K562 (cell line): ENCODE data around the gene TMEM14C. TPM values are rescaled to one million over a fixed set of nuclear protein-coding genes. Genes with fewer than 3 reads are reported as not detected.

Source experiments
- ATAC-seq: fragments of 200-7000 bp; cut with Tn5 transposase; 3 replicates; pipeline ENCODE4 v1.9.1; 2020; ENCODE audit warnings: moderate library complexity
- BruUV-seq: library from RNA; stranded (reverse); fragments of 400-500 nt; replicated peaks from 2 replicates; lab custom pipeline; 2021; lab: Mats Ljungman, UMichigan
- CTCF ChIA-PET: fragments of 300-600 bp; formaldehyde crosslinking; extraction: SDS; loops from one replicate; lab custom pipeline; 2021; ENCODE audit warnings: low intra/inter-chr PET ratio; lab: Yijun Ruan, JAX
- POLR2A ChIA-PET: fragments of 300-600, 350-650 bp; sonication (Branson Sonifier 250); formaldehyde crosslinking; extraction: SDS; loops from one replicate; lab custom pipeline; 2021; ENCODE audit warnings: antibody characterized with exemption, inconsistent platforms; lab: Yijun Ruan, JAX
- DNase-seq, 4 experiments: peaks; one replicate each; pipeline versions ENCODE4 v3.0.0 to v3.0.0-alpha.2; 2011 to 2018; ENCODE audit warnings: low spot score in 3 of 4, mixed read lengths in 3 of 4; ENCODE audit errors: extremely low read depth in 1 of 4
- FAIRE-seq: peaks from 2 replicates; lab custom pipeline; 2011; peaks lifted over from hg19 to GRCh38; lab: Jason Lieb, UNC
- H2AFZ ChIP-seq: 2 replicates; pipeline ENCODE4 v1.6.0; 2011; ENCODE audit warnings: low read depth, low read length, control low read depth, inconsistent platforms
- H3K27ac ChIP-seq: fragments of 200-600 bp; 3 replicates; pipeline ENCODE4 v1.8.0; 2011; ENCODE audit warnings: low read depth, mild to moderate bottlenecking, control low read depth, inconsistent platforms, low read length, moderate library complexity, mixed read lengths; ENCODE audit errors: extremely low read depth
- H3K27me3 ChIP-seq, 2 experiments: fragments of 300-600 bp in 1 of 2; 2 replicates in 1 of 2; 3 replicates in 1 of 2; pipeline versions ENCODE4 v1.6.0 to v1.8.0; 2011; ENCODE audit warnings: inconsistent platforms in 2 of 2, low read length in 2 of 2, mild to moderate bottlenecking in 1 of 2, mixed read lengths in 1 of 2, moderate library complexity in 1 of 2; ENCODE audit not compliant: control insufficient read depth in 2 of 2, insufficient read depth in 2 of 2
- H3K36me3 ChIP-seq: fragments of 300-600 bp; 3 replicates; pipeline ENCODE4 v1.8.0; 2011; ENCODE audit warnings: mild to moderate bottlenecking, low read length, inconsistent platforms; ENCODE audit not compliant: control insufficient read depth, insufficient read depth
- H3K4me1 ChIP-seq, 2 experiments: fragments of 200-600 bp in 1 of 2; replicated peaks in 1 of 2; 2 replicates in 1 of 2; 3 replicates in 1 of 2; pipeline versions ENCODE4 v1.5.1 to v1.8.0; 2011; ENCODE audit warnings: inconsistent platforms in 2 of 2, low read length in 2 of 2, mild to moderate bottlenecking in 1 of 2, mixed read lengths in 1 of 2, moderate library complexity in 1 of 2; ENCODE audit not compliant: control insufficient read depth in 2 of 2, insufficient read depth in 2 of 2
- H3K4me2 ChIP-seq: 2 replicates; pipeline ENCODE4 v1.6.1; 2011; ENCODE audit warnings: low read length, control low read depth, inconsistent platforms, mixed read lengths; ENCODE audit not compliant: insufficient read depth
- H3K4me3 ChIP-seq: fragments of 200-600 bp; sonication (generic), shearing (Covaris generic); 2 replicates; pipeline ENCODE4 v1.5.1; 2016; ENCODE audit warnings: control low read depth, inconsistent platforms
- H3K79me2 ChIP-seq: fragments of 200-600 bp; 3 replicates; pipeline ENCODE4 v1.8.0; 2011; ENCODE audit warnings: low read length, inconsistent platforms; ENCODE audit not compliant: control insufficient read depth, insufficient read depth
- H3K9ac ChIP-seq, 2 experiments: 2 replicates each; pipeline versions ENCODE4 v1.6.0 to v1.6.1; 2011; ENCODE audit warnings: low read depth in 2 of 2, low read length in 2 of 2, control low read depth in 1 of 2, inconsistent platforms in 1 of 2, mild to moderate bottlenecking in 1 of 2, mixed read lengths in 1 of 2; ENCODE audit not compliant: insufficient read depth in 1 of 2
- H3K9me1 ChIP-seq: one replicate; pipeline ENCODE4 v1.6.0; 2011; ENCODE audit warnings: inconsistent platforms, mild to moderate bottlenecking, low read length, moderate library complexity; ENCODE audit not compliant: control insufficient read depth, insufficient read depth
- H3K9me3 ChIP-seq: replicated peaks from 2 replicates; pipeline ENCODE4 v1.5.1; 2011; ENCODE audit warnings: low read depth, low read length, inconsistent platforms; ENCODE audit not compliant: control insufficient read depth, insufficient read depth
- H4K20me1 ChIP-seq: replicated peaks from 2 replicates; pipeline ENCODE4 v1.6.1; 2011; ENCODE audit warnings: low read length, inconsistent platforms, mixed read lengths; ENCODE audit not compliant: control insufficient read depth, insufficient read depth
- GTF2F1 ChIP-seq: IDR thresholded peaks from 2 replicates; pipeline ENCODE4 v1.6.1; 2011; ENCODE audit warnings: low read depth, low read length, improper control_type of control experiment
- U2AF1 ChIP-seq: fragments of 200-400 bp; formaldehyde crosslinking; optimal IDR thresholded peaks from 2 replicates; pipeline ENCODE3; 2017; ENCODE audit warnings: mild to moderate bottlenecking, low read depth, low read length, moderate library complexity
- YY1 ChIP-seq, 3 experiments: IDR thresholded peaks; 2 replicates each; pipeline ENCODE4 v1.6.1; 2011; ENCODE audit warnings: low read length in 2 of 3, mild to moderate bottlenecking in 2 of 3, moderate library complexity in 2 of 3, borderline replicate concordance in 1 of 3, control low read depth in 1 of 3, low read depth in 1 of 3; ENCODE audit not compliant: insufficient read depth in 3 of 3, insufficient replicate concordance in 2 of 3, control insufficient read depth in 1 of 3, insufficient read length in 1 of 3; ENCODE audit errors: extremely low read depth in 1 of 3
- ZNF212 ChIP-seq: fragments of 450-650 bp; formaldehyde crosslinking; IDR thresholded peaks from 2 replicates; pipeline ENCODE4 v1.4.0; 2020; ENCODE audit warnings: mild to moderate bottlenecking
- WGBS: fragments of 100-300 bp; shearing (Covaris generic); methylation state at CpG from one replicate; pipeline ENCODE4 v1.1.6; 2016; ENCODE audit warnings: low coverage, mixed read lengths; ENCODE audit not compliant: insufficient coverage; ENCODE audit errors: missing lambda C conversion rate; 5-methylcytosine and 5-hydroxymethylcytosine counted together
- in situ Hi-C: fragments of 300-500 bp; cut with MboI; formaldehyde crosslinking; loops from 4 replicates; pipeline ENCODE4 v1.15.0; 2018; ENCODE audit warnings: inconsistent platforms, mixed read lengths
- intact Hi-C: fragments of 100-400 bp; cut with micrococcal nuclease; formaldehyde crosslinking; loops from 2 replicates; pipeline ENCODE4 v1.14.2; 2022
- polyA plus RNA-seq, 8 experiments: library from polyadenylated mRNA; depleted of rRNA in 4 of 8; stranded (reverse) in 5 of 8; unstranded in 3 of 8; fragments of >200 nt; fragmentation: Nextera tagmentation in 2 of 8; fragmentation: Illumina TruSeq in 1 of 8; extraction: Ambion mirVana in 2 of 8; extraction: Trizol in 1 of 8; gene quantifications; 2 replicates each; pipeline versions ENCODE4 v1.2.1 to v1.2.3, GENCODE V29; 2011 to 2014; ENCODE audit warnings: inconsistent platforms in 1 of 8, missing spikeins in 1 of 8
- total RNA-seq, 7 experiments: library from RNA; depleted of rRNA in 6 of 7; stranded (reverse); fragments of >200 nt in 6 of 7; fragmentation: Illumina TruSeq in 2 of 7; extraction: Trizol in 2 of 7; gene quantifications; 2 replicates each; pipeline versions ENCODE4 v1.2.1 to v1.2.3, GENCODE V29; 2011 to 2021; ENCODE audit warnings: low replicate concordance in 1 of 7
- TF ChIP-seq, protein P1 (sequence below), 3 experiments: IDR thresholded peaks in 2 of 3; conservative IDR thresholded peaks in 1 of 3; 2 replicates each; pipeline ENCODE4 v1.5.1; 2011 to 2012; ENCODE audit warnings: low read length in 3 of 3, mild to moderate bottlenecking in 3 of 3, control low read depth in 2 of 3, improper control_type of control experiment in 1 of 3, inconsistent platforms in 1 of 3, low read depth in 1 of 3, mixed read lengths in 1 of 3, moderate library complexity in 1 of 3; ENCODE audit not compliant: insufficient read depth in 2 of 3
- TF ChIP-seq, protein P2 (sequence below): fragments of 450-650 bp; IDR thresholded peaks from 2 replicates; pipeline ENCODE4 v1.6.1; 2016; ENCODE audit warnings: missing biosample characterization, missing genetic modification characterization

The TMEM14C gene
- total and polyA plus RNA-seq, 9 of the 15 experiments (the other 6 are each of a cell fraction or from before 2014, with no cell fraction given): 151 to 496 (median 263) TPM

DNA sequence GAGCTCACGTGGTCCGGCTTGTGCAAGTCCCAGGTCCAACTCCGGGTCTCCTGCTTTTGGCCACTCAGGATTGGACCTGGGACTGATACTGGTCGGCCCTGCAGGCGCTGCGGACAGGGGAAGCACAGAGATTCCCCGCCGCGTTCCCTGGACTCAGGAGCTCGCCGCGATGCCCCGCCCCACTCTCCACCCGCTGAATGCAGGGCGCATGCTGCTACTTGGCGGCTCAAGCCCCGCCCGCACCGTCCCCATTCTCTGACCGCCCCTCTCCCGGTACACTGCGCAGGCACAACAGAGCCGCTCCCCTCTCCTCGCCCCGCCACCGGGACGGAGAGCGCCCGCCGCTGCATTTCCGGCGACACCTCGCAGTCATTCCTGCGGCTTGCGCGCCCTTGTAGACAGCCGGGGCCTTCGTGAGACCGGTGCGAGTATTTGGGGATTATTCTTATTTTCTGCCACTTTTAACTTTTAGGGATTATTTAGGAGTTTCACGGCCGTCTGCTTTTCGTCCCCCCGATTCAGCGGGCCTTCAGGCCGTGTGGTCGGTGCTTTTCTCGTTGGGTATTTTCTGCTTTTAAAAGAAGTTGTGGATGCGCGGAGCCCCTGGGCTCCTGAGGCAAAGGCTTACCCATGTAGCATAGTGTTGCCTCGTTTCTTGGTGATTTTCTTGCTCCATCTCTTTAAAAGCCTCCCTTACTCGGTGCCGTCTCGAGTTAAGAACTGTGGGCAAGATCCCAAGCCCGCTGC lies at the start of gene TMEM14C (continued):
- TF ChIP-seq, protein P1, sequence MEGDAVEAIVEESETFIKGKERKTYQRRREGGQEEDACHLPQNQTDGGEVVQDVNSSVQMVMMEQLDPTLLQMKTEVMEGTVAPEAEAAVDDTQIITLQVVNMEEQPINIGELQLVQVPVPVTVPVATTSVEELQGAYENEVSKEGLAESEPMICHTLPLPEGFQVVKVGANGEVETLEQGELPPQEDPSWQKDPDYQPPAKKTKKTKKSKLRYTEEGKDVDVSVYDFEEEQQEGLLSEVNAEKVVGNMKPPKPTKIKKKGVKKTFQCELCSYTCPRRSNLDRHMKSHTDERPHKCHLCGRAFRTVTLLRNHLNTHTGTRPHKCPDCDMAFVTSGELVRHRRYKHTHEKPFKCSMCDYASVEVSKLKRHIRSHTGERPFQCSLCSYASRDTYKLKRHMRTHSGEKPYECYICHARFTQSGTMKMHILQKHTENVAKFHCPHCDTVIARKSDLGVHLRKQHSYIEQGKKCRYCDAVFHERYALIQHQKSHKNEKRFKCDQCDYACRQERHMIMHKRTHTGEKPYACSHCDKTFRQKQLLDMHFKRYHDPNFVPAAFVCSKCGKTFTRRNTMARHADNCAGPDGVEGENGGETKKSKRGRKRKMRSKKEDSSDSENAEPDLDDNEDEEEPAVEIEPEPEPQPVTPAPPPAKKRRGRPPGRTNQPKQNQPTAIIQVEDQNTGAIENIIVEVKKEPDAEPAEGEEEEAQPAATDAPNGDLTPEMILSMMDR (IDR thresholded peaks at IDR 0.05 in 2 of 3, conservative IDR thresholded peaks at IDR 0.05 in 1 of 3; ENCODE audit: insufficient read depth in 2 of 3, low read depth in 1 of 3, low read length in 3 of 3): no peak

DNA sequence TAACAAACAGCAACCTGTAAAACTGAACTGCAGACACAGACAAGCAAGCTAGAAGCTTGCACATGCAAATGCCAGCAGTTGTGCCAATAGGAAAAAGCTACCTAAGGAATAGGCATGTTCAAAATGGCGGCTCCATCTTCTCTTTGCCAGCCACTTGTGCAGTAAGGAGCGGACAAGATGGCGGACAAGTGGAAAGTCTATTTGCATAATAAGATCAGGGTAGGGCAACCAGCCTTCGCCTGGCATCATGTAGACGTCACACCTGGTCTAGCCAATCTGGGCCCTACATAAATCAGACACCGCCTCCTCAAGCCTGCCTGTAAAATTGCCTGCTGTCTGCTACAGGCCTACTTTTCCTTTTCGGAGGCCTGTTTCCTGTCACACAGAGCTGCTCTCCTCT lies 46.5 kb upstream of the TMEM14C start:
- H3K79me2 ChIP-seq: no peaks in the 10 kb centered on the region
- H3K9ac ChIP-seq: no peak overlapping the region
- intact Hi-C loops: no loop called here
- ChIA-PET POLR2A (no interaction called here), CTCF (no interaction called here)
- peak in 1 of 3 experiments; percentile 67 for TF ChIP-seq YY1 (IDR thresholded peaks at IDR 0.05; ENCODE audit: borderline replicate concordance in 1 of 3, control insufficient read depth in 1 of 3, extremely low read depth in 1 of 3, insufficient read depth in 3 of 3, insufficient read length in 1 of 3, insufficient replicate concordance in 2 of 3, low read depth in 1 of 3, low read length in 2 of 3)
- no peak for TF ChIP-seq U2AF1
- TF ChIP-seq, protein P2, sequence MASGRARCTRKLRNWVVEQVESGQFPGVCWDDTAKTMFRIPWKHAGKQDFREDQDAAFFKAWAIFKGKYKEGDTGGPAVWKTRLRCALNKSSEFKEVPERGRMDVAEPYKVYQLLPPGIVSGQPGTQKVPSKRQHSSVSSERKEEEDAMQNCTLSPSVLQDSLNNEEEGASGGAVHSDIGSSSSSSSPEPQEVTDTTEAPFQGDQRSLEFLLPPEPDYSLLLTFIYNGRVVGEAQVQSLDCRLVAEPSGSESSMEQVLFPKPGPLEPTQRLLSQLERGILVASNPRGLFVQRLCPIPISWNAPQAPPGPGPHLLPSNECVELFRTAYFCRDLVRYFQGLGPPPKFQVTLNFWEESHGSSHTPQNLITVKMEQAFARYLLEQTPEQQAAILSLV (tag): no peak
- TF ChIP-seq ZNF212 (CRISPR knock-in tag): no peak
- TF ChIP-seq GTF2F1: no peak
- H3K36me3 ChIP-seq: no peaks in the 10 kb centered on the region
- no peak overlapping the region for H3K27ac ChIP-seq
- no TSS peak for BruUV-seq
- DNase-seq (no peak), ATAC-seq (no peak; the same call in 2 of the 3 replicates), FAIRE-seq (no peak)
- 71% methylated on average over 7 of the region's 7 CpGs for WGBS
- H3K4me2 ChIP-seq: no peak overlapping the region
- H2AFZ ChIP-seq: peak overlapping the region; percentile 11; the same call in 1 of the 2 replicates
- no peaks in the 10 kb centered on the region for H3K27me3 ChIP-seq
- H4K20me1 ChIP-seq: no peaks in the 10 kb centered on the region
- no peaks in the 10 kb centered on the region for H3K4me1 ChIP-seq
- H3K4me3 ChIP-seq: no peak overlapping the region
- no peaks in the 10 kb centered on the region for H3K9me1 ChIP-seq
- in situ Hi-C loops: no loop called here
- no peaks in the 10 kb centered on the region for H3K9me3 ChIP-seq
